Choroid plexus epithelial cell (primary cell): ENCODE measurements around the gene NHS.

Experiments
- DNase-seq: peaks from one replicate; pipeline ENCODE4 v3.0.0-alpha.2; 2010; ENCODE audit warnings: low read depth
- H3K4me3 ChIP-seq: 2 replicates; pipeline ENCODE4 v1.5.1; 2011; ENCODE audit warnings: low read depth, mild to moderate bottlenecking, control low read depth, low read length, moderate library complexity
- TF ChIP-seq, protein P1 (sequence below): conservative IDR thresholded peaks from 2 replicates; pipeline ENCODE4 v1.5.1; 2011; ENCODE audit warnings: low read depth, mild to moderate bottlenecking, control low read depth, inconsistent platforms, low read length, moderate library complexity

NHS gene

DNA sequence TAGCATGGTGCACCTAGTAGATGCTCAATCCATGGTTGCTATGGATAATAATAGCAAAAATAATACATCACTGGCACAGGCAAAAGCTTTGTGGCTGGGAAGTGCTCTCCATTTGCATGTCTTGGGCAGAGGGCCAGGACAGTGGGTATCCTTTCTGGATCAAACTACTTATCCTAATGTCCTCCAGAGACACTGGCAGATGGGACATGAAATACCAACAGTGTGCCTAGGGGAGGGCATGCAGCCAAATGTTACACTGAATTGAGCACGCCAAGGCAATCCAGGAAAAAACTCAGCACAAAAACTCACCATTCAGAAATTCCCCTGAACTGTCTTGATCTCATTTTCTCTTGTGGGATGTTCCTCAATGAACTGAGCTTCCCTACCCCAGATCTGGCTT, 263.7 kb downstream of the NHS start:
- no peak for DNase-seq
- TF ChIP-seq, protein P1, sequence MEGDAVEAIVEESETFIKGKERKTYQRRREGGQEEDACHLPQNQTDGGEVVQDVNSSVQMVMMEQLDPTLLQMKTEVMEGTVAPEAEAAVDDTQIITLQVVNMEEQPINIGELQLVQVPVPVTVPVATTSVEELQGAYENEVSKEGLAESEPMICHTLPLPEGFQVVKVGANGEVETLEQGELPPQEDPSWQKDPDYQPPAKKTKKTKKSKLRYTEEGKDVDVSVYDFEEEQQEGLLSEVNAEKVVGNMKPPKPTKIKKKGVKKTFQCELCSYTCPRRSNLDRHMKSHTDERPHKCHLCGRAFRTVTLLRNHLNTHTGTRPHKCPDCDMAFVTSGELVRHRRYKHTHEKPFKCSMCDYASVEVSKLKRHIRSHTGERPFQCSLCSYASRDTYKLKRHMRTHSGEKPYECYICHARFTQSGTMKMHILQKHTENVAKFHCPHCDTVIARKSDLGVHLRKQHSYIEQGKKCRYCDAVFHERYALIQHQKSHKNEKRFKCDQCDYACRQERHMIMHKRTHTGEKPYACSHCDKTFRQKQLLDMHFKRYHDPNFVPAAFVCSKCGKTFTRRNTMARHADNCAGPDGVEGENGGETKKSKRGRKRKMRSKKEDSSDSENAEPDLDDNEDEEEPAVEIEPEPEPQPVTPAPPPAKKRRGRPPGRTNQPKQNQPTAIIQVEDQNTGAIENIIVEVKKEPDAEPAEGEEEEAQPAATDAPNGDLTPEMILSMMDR: no peak
- H3K4me3 ChIP-seq: no peak overlapping the region

DNA sequence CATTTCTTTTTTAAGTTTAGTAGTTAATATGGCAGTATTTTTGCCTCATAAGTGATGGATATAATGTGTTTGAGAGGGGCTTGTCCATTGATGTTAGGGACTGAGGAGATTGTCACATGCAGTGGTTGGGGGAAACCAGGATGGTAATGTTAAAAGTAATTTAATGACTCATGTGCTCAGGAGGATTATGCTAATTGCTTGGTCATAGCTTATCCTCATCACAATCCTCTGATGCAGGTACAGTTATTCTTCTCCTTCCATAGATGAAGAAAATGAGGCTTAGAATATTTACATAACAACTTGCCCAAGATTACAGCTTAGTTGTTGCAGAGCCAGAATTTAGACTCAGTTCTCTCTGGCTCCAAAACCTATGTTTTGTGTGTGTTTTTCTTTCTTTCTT, 267.9 kb downstream of the NHS start:
- no peak for DNase-seq
- no peak overlapping the region for H3K4me3 ChIP-seq
- TF ChIP-seq, protein P1: no peak

DNA sequence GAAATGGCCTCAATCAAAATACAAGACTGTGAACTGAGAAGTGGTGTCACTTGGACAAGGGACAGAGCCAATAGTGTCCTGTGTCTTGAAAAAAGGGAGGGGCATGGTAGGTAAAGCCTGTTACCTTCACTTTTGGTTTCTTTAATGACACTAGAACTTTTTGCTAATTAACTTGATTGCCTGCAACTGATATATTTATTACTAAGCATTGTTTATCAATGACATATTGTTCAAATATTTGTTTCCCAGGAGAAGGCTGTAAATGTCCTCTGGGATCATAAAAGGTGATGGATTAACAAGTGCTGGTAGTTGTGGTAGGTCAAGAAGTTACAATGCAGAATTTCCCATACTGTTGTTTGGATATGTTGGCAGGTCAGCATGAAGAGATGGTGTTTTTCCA, 268.5 kb downstream of the NHS start:
- TF ChIP-seq, protein P1: no peak
- DNase-seq: no peak
- no peak overlapping the region for H3K4me3 ChIP-seq

DNA sequence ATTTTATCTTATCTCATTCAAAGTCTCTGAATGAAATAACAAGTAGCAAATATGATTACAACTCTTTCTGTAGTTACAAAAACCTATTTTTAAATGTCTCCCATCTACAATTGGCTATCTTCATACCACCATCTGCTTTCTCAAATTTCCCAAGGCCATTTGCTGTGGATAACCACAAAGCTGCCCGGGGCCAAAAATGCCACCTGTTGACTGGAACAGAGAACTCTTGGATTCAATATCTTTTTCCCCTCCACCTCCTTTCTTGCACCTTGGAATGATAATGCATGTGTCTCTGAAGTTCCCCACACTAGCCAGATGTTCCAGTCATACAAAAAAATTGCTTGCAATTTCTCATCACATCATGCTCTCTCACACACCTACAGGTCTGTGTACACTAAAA, 269.0 kb downstream of the NHS start:
- TF ChIP-seq, protein P1: no peak
- H3K4me3 ChIP-seq: no peak overlapping the region
- DNase-seq: no peak

DNA sequence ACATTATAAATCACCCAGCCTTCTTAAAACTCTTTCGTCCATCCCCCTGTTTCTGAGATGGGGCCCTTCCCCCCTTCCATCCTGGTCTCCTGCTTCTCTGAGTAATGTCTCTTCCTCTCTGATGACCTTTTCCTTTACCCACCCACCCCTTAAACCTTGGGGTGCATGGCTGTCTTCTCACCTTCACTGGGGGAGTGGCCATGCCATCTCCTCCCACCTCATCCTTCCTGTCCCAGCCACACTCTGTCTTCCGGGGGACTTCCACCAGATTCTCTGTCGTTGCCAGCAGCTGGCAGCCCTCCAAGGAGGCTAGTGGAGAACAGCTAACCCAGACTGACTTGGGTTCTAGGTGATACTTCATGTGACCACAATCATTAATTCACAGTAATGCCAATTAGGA, 279.1 kb downstream of the NHS start:
- no peak for DNase-seq
- TF ChIP-seq, protein P1: no peak
- no peak overlapping the region for H3K4me3 ChIP-seq

DNA sequence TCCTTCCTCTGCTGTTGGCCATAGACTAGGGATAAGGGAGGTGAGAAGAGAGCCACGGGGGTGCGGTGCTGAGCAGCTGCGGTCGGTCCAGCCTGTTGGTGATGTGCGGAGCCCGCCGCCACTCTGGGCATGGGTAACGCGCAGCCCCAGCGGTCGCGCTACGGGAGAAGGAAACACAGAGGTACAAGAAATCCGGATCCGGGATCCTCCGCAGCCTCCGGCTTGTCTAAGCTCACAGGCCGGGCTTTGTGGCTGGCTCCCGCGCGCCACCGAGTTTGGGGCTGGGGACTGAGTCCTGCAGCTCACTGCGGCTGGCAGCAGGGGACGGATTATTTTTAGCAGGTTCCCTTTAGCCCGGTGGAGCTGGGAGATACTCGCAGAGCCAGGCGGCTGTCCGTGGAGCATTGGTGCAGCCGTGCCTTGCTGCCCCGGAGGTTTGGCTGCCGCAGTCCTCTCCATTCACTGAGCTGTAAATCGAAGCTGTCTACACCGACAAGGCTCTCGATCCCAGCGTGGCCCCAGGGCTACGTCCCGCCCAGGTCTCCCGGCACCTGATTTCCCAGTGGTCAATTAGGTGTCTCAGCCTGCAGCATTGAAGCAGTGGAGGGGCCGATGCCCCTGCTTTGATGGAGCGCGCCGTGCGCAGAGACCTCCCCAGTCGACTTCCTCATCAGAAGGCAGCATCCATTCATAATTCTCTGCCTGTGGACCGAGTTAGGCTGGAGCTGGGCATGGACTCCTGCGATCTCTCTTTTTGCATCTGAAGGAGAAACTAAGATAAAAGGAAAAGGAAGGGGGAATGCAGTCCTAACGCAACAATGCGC, 280.4 kb downstream of the NHS start:
- TF ChIP-seq, protein P1: no peak
- DNase-seq: no peak
- peak overlapping the region; percentile 38 for H3K4me3 ChIP-seq

DNA sequence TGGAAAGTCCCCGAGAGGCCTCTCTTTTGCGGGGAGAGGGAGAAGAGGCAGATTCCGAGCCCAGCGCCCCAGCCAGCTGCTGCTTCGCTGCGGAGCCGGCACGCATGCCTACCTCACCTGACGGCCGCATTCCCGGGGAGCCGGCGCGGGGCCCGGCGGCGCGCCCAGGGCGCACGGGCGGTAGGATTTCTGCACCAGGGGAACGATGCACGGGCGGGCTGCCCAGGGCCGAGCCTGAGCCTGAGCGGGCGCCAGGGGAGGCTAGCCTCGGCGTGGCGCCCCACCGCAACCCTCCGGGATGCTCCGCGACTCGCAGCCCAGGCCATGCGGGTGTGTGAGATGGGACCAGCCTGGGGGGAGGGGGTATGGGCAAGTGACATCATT, 281.0 kb downstream of the NHS start:
- TF ChIP-seq, protein P1: no peak
- H3K4me3 ChIP-seq: peak overlapping the region; percentile 38
- no peak for DNase-seq
